ENCODE data around the gene SORL1-AS1.
A peak's percentile ranks its signal among the peaks of the same experiment; 100 is the strongest.

SORL1-AS1 gene

DNA sequence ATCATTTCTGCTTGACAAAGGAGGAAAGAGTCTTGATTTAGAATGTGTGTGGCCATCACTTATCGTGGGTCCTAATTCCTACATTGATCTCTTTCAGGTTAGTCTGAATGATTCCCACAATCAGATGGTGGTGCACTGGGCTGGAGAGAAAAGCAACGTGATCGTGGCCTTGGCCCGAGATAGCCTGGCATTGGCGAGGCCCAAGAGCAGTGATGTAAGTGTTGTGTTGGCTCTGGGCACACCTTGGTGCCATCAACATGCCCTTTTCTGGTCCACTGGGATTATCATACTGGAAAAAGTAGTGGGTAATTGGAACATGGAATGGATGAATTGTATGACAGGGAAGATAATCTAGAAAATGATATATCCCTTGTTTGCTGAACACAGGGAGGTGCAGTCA is 17.1 kb upstream of the SORL1-AS1 start:
- Histone ChIP-seq H3K4me2 (replicated peaks; ENCODE audit: extremely low read depth, low read length, poor library complexity, severe bottlenecking) (no peak overlapping the region), H3K9me3 (replicated peaks in 1 of 2; ENCODE audit: control insufficient read depth in 1 of 2, insufficient read depth in 1 of 2, low read length in 2 of 2) (no peaks in the 10 kb centered on the region), H3K36me3 (replicated peaks in 1 of 2; ENCODE audit: control insufficient read depth in 1 of 2, insufficient read depth in 2 of 2, low read length in 2 of 2) (peaks cover 38 to 61% of the 10 kb centered on the region in 2 donors), H3K27me3 (ENCODE audit: control insufficient read depth in 2 of 2, insufficient read depth in 2 of 2, low read length in 2 of 2) (no peaks in the 10 kb centered on the region), H3K4me1 (ENCODE audit: control insufficient read depth in 1 of 2, insufficient read depth in 2 of 2, low read length in 2 of 2) (peaks cover 23 to 32% of the 10 kb centered on the region in 2 donors), H3K9ac (ENCODE audit: insufficient read depth, low read length, poor library complexity, severe bottlenecking) (no peak overlapping the region), H3K79me2 (ENCODE audit: insufficient read depth, low read length) (peaks cover 98% of the 10 kb centered on the region), H2AFZ (ENCODE audit: insufficient read depth, low read depth, low read length, poor library complexity, severe bottlenecking) (no peak overlapping the region), H3K27ac (ENCODE audit: low read depth in 1 of 2, low read length in 2 of 2) (peak overlapping the region in 1 of 2 donors; percentile 21), H3K4me3 (replicated peaks in 1 of 3; ENCODE audit: low read depth in 2 of 3, low read length in 3 of 3) (no peak overlapping the region), H4K20me1 (ENCODE audit: insufficient read depth, low read length) (peaks cover 100% of the 10 kb centered on the region)
- H3K9me3 Mint-ChIP-seq = no peaks in the 10 kb centered on the region
- 98% methylated on average over 5 of the region's 5 CpGs for WGBS (ENCODE audit: insufficient coverage)
- H3K27me3 Mint-ChIP-seq (ENCODE audit: low read depth in 3 of 3) = peaks cover 0 to 2% (median 0%) of the 10 kb centered on the region in 3 donors
- H3K36me3 Mint-ChIP-seq = peaks cover 56 to 60% of the 10 kb centered on the region in 2 donors
- DNase-seq = no peak
- TF ChIP-seq, protein P1, sequence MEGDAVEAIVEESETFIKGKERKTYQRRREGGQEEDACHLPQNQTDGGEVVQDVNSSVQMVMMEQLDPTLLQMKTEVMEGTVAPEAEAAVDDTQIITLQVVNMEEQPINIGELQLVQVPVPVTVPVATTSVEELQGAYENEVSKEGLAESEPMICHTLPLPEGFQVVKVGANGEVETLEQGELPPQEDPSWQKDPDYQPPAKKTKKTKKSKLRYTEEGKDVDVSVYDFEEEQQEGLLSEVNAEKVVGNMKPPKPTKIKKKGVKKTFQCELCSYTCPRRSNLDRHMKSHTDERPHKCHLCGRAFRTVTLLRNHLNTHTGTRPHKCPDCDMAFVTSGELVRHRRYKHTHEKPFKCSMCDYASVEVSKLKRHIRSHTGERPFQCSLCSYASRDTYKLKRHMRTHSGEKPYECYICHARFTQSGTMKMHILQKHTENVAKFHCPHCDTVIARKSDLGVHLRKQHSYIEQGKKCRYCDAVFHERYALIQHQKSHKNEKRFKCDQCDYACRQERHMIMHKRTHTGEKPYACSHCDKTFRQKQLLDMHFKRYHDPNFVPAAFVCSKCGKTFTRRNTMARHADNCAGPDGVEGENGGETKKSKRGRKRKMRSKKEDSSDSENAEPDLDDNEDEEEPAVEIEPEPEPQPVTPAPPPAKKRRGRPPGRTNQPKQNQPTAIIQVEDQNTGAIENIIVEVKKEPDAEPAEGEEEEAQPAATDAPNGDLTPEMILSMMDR (IDR thresholded peaks at IDR 0.05) = no peak
- H3K27ac Mint-ChIP-seq = peak overlapping the region in 4 of 7 donors; percentile 4 to 80 (median 30)
- intact Hi-C loops (cut with micrococcal nuclease) = no loop called here
- H3K4me1 Mint-ChIP-seq = peaks cover 55% of the 10 kb centered on the region
- H3K4me3 Mint-ChIP-seq = no peak overlapping the region

DNA sequence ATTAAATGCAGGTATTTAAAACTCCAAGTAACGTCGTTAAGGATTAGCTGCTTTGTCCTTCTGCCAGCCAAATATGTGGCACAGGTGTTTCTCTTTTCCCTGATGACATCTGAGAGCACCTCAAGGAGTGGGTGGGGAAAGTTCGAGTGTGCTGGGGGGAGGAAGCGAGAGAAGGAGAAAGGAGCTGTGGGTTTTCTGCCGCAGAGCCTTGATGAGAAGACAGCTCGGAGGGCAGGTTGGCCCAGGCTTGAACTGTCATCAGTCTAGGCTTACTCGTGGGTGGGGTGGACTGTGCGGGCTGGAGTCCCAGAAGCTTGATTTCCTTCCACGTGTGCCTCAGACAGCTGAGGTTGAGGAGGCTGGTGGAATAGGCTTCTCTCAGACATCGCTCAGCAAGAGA is 15.2 kb upstream of the SORL1-AS1 start:
- WGBS (ENCODE audit: insufficient coverage) = 31% methylated on average over 10 of the region's 10 CpGs
- peaks cover 100% of the 10 kb centered on the region for H3K79me2 ChIP-seq (ENCODE audit: insufficient read depth, low read length)
- Mint-ChIP-seq H3K9me3 (no peaks in the 10 kb centered on the region), H3K27ac (peak overlapping the region in 4 of 7 donors; percentile 46 to 66 (median 64)), H3K36me3 (peaks cover 42 to 44% of the 10 kb centered on the region in 2 donors), H3K4me3 (no peak overlapping the region), H3K27me3 (ENCODE audit: low read depth in 3 of 3) (no peaks in the 10 kb centered on the region), H3K4me1 (peaks cover 73% of the 10 kb centered on the region)
- H2AFZ ChIP-seq (ENCODE audit: insufficient read depth, low read depth, low read length, poor library complexity, severe bottlenecking) = no peak overlapping the region
- DNase-seq = no peak
- H3K4me2 ChIP-seq (replicated peaks; ENCODE audit: extremely low read depth, low read length, poor library complexity, severe bottlenecking) = no peak overlapping the region
- H3K36me3 ChIP-seq (replicated peaks in 1 of 2; ENCODE audit: control insufficient read depth in 1 of 2, insufficient read depth in 2 of 2, low read length in 2 of 2) = peaks cover 27 to 41% of the 10 kb centered on the region in 2 donors
- peaks cover 38 to 50% of the 10 kb centered on the region in 2 donors for H3K4me1 ChIP-seq (ENCODE audit: control insufficient read depth in 1 of 2, insufficient read depth in 2 of 2, low read length in 2 of 2)
- H4K20me1 ChIP-seq (ENCODE audit: insufficient read depth, low read length) = peaks cover 100% of the 10 kb centered on the region
- no peaks in the 10 kb centered on the region for H3K9me3 ChIP-seq (replicated peaks in 1 of 2; ENCODE audit: control insufficient read depth in 1 of 2, insufficient read depth in 1 of 2, low read length in 2 of 2)
- H3K27me3 ChIP-seq (ENCODE audit: control insufficient read depth in 2 of 2, insufficient read depth in 2 of 2, low read length in 2 of 2) = no peaks in the 10 kb centered on the region
- TF ChIP-seq, protein P1 (IDR thresholded peaks at IDR 0.05) = no peak
- H3K9ac ChIP-seq (ENCODE audit: insufficient read depth, low read length, poor library complexity, severe bottlenecking) = no peak overlapping the region
- no peak overlapping the region for H3K4me3 ChIP-seq (replicated peaks in 1 of 3; ENCODE audit: low read depth in 2 of 3, low read length in 3 of 3)
- H3K27ac ChIP-seq (ENCODE audit: low read depth in 1 of 2, low read length in 2 of 2) = peak overlapping the region in 1 of 2 donors; percentile 24
- intact Hi-C loops (cut with micrococcal nuclease) = no loop called here
